HG02973 (cell line): ENCODE measurements around the gene HYOU1.
"Not testable (repeated sequence)": the region's sequence is repeated elsewhere in the genome, so short reads cannot be mapped to it uniquely, and the experiment has no call there.

Source experiments
- ATAC-seq: cut with Tn5 transposase; IDR thresholded peaks from one replicate; pipeline ENCODE4 v1.9.1; 2021; ENCODE audit warnings: moderate library complexity; ENCODE audit not compliant: unreplicated experiment

HYOU1 gene

DNA sequence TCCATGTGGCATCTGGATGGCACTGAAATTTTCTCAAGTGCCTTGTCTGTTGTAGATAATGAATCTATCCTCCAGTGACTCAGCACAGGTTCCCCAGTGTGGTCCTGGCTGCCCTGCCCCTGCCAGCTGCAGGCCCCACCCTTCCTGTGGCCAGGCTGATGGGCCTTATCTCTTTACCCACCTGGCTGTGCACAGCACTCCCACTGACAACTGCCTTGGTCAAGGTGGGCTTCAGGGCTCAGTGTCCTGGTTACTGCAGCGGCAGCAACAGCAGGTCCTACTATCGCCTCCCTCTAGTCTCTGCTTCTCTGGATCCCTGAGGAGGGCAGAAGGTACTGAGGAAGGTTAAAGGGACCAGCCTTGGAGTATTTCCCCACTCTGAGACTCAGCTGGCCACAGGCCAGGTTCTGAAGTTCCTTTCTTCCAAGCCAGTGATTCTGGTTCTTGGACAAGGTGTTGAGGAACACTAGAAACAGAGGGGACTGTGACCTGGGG is 30.8 kb upstream of the HYOU1 start:
- no peak for ATAC-seq

DNA sequence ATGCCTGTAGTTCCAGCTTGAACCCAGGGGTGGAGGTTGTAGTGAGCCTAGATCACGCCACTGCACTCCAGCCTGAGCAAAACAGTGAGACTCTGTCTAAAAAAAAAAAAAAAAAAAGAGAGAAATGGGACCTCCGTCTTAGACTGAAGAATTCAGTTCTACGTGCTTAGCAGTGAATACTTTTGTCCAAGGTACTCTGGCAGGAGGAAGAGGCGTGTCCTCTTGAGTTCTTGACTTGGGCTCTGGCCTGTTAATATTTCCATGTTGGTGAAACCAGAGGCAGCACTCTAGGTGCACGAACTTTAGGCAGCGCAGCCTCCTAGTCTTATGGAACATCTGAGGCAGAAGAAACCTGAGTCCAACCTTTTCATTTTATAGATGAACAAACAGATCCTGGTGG is 30.1 kb upstream of the HYOU1 start:
- no peak for ATAC-seq

DNA sequence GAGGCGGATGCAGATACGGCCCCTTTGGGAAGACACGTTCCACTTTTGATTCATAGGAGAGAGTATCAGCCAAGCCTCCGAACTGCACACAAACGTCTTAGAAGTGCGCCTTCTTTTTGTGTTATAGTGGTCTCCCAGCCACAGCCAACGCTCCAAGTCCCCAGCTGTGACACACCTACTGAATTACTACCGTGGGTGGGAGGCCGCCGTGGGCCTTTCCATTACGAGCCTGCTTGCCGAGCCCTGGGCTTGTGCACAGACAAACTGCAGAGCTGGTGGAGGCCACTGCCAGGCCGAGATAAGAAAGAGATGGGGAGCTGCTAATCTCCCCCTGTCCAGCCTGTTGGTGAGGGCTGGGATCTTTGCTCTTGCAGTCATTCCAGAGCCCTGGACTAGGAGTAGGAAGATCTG is 28.4 kb upstream of the HYOU1 start:
- no peak for ATAC-seq

DNA sequence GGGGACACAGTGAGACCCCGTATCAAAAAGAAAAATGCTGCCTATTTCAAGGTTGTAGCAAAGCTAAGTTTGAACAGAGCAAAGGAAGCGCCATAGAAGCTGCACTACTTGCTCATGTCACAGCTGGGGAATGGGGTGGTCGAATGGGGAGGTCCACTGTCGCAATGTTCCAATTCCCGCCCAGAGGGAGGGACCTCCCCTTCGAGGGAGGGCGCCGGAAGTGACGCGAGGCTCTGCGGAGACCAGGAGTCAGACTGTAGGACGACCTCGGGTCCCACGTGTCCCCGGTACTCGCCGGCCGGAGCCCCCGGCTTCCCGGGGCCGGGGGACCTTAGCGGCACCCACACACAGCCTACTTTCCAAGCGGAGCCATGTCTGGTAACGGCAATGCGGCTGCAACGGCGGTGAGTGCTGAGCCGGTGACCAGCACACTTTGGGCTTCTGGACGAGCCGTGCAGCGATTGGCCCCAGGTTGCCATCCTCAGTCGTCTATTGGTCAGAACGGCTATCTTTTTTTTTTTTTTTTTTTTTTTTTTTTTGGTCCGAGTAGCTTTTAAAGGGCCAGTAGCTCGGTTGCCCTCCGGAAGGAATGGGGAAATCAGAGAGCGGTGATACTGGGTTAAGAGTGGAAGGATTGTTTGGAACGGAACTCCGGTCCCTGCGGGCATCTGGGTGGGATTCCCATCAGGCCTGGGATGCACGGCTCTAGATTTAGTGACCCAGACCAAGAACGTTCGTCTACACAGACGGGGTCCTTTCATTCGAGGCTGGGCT is 27.8 kb upstream of the HYOU1 start, which contains the start of gene HMBS:
HMBS (plus strand) TSS at position 219 of the 774 bp plus-strand sequence; CDS start at position 372, 153 bp downstream.
- ATAC-seq, result peak; percentile 80

DNA sequence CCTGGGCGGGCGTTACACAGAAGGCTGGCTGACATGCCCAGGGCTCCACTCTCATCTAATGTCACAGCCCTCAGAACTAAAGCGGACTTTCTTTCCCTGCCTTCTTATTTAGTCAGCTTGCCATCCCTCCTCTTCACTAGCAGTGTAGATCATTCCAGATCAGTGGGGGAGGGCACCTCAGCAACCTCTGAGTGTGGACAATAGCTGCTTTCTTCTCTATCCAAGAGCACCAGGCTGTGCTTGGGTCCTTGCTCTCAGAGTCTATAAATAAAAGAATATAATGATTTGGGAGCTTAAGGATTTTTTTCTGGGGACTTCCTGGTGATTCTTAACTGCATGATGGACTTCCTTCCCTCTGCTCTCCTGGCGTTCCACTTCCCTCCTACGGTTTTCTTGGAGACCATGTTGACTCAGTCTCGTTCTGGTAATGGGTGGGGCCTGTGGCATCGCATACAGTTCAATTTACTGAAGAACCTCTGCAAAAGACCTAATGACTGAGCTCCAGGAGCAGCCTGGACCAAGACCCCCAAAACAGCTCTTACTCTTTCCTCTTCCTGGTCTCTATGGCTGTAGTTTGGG is 24.8 kb upstream of the HYOU1 start:
- no peak for ATAC-seq

DNA sequence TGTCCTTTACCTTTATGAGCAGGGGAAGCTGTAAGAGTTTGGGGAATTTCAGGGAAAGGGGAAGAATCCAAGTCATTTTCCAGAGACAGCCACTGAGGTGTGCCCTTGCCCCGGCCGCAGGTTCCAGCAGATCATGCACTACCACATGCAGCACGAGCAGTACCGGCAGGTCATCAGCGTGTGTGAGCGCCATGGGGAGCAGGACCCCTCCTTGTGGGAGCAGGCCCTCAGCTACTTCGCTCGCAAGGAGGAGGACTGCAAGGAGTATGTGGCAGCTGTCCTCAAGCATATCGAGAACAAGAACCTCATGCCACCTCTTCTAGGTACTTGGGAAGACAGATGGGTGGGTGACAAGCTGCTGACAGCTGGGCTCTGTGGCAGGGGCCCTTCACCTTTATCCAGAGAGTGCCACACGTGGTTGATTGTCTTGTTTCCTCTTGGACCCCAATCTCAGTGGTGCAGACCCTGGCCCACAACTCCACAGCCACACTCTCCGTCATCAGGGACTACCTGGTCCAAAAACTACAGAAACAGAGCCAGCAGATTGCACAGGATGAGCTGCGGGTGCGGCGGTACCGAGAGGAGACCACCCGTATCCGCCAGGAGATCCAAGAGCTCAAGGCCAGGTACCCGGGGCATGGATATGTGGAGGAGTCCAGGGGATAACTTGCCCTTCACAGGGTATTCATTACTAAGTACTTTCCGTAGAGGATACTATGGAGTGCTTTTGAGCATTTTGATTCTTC is 21.8 kb upstream of the HYOU1 start:
- ATAC-seq, result no peak

DNA sequence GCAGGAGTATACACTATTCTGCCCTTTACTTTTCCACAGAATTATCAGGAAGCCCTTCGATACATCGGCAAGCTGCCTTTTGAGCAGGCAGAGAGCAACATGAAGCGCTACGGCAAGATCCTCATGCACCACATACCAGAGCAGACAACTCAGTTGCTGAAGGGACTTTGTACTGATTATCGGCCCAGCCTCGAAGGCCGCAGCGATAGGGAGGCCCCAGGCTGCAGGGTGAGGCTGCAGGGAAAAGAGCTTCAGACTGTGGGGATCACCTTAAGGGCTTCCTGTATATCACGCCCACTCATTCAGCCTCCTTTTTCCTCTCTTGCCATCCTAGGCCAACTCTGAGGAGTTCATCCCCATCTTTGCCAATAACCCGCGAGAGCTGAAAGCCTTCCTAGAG is 20.8 kb upstream of the HYOU1 start:
- ATAC-seq, result no peak

DNA sequence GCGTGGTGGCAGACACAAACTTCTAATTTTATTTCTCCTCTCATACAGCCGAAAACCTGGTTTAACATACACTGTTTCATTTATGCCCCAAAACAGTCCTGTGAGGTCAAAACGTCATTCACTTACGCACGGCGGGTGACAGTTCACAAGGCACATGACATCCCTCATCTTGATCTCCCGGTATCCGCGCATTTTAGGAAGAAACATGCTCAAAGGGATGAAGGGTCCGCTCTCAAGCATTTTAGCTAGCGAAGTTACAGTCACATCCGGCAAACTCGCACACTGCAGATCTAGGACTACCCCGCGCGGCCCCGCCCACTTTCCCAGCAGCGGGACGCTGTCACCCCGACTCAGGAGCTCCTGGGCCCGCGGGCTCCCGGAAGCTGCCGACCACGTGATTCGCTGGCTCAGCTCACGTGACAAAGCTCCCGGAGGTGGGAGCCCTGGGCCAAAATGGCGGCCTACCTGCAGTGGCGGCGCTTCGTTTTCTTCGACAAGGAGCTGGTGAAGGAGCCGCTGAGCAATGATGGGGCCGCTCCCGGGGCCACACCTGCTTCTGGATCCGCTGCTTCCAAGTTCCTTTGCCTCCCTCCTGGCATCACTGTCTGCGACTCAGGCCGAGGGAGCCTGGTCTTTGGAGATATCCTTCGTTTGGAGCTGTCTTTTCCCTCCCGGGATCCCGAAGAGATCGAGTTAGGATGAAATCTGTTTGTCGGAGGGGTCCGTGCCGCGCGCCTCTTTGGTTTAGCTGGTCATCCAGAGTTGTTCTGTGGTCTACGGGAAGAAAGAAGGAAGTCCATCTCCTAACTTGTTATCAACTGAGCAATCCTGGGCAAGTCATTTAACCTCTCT is 10.6 kb upstream of the HYOU1 start, which contains the start of gene VPS11:
VPS11 (plus strand) TSS at position 448 of the 852 bp plus-strand sequence; CDS start at position 454, 6 bp downstream.
- ATAC-seq, result peak; percentile 86

DNA sequence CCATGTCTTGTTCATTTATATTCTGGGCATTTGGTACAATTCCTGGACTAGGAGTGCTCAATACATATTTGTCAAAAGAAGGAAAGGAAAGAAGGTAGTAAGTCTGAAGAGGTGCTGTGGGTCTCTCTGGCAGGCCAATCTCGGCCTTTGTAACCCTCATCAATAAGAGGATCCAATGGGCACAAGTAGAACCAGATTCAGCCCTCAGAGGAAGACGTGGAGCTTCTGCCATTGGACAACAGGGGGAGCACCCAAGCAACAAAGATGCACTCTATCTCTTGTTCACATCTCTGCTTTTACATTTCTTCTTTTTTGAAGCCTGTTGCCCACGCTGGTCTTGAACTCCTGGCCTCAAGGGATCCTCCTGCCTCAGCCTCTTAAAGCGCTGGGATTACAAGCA is 8.4 kb upstream of the HYOU1 start:
- ATAC-seq, result no peak

DNA sequence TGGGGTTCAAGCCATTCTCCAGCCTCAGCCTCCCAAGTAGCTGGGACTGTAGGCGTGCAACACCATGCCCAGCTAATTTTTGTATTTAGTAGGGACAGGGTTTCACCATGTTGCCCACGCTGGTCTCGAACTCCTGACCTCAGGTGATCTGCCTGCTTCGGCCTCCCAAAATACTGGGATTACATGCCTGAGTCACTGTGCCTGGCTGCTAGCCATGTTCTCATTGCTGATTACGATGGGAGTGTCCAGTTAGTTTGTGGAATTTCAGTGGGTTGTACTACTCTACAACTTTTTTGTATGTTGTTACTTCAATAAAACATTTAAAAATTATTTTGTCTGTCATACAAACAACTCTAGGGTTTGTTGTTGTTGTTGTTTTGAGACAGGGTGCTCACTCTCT is 5.8 kb upstream of the HYOU1 start:
- no peak for ATAC-seq

DNA sequence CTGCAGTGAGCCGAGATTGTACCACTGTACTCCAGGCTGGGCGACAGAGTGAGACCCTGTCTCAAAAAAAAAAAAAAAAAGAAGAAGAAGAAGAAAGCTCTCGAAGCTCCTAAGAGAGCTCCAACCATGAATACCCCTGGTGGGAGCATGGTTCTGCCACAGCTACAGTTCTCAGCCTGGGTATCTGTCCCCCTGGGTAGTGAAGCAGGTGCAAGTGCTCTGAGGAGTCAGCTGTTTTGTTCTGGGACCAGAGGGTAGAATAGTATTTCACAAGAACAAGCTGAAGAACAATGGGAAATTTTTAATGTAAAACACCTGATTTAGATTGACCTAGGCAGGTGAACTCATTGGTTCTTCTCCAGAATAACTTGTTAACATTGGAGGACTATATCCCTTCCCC is 4.3 kb upstream of the HYOU1 start:
- ATAC-seq, result no peak

DNA sequence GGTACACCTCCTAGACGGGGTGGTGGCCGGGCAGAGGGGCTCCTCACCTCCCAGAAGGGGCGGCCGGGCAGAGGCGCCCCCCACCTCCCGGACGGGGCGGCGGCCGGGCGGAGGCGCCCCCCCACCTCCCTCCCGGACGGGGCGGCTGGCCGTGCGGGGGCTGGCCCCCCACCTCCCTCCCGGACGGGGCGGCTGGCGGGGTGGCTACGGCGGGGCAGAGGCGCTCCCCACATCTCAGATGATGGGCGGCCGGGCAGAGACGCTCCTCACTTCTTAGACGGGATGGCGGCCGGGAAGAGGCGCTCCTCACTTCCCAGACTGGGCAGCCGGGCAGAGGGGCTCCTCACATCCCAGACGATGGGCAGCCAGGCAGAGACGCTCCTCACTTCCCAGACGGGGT is 2.1 kb upstream of the HYOU1 start:
- ATAC-seq, result not testable (repeated sequence)

DNA sequence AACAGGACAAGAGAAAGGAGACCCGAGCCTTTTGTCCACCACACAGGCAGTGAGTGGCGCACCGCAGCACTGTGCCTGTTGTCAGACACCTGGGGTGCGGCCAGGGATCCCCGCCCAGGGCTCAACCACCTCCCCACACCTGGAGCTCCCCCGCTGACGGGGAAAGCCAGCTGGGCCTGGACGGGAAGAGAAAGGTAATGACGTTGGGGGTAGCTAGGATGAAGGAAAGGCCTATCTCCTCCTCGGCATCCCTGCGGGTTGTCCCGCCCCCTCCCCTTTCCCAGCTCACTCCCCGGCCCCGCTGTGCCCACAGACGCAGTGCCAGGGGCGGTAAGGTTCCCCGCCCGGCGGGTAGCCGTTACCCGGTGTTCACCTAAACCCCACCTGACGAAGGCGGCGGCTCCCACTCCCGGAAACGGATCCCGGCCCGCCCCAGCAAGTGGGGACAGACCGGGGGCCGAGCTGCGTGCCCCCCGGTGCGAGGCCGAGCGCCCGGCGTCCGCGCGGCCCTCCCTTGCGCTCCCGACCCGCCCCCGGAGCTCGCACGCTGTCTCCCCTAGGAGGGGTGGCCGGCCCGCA is 495 bp downstream of the HYOU1 start:
- ATAC-seq, result no peak

DNA sequence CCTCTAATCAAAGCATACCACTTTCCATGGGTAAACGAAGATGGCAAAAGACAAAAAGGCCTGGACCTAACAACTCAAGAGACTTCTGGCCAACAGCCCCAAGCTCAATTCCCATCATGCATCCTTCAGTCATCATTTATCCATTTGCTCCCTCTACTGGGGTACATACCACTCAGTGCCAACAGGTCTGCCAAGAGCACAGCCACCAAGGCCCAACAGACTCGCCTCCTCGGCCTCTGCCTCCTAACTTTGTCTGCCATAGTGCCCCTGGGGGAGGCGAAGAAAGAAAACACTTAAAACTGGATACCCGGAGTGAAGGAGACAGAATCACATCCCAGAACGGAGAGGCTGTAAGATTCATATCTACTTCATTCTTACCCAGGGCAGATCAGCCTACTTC is 1.1 kb downstream of the HYOU1 start:
- no peak for ATAC-seq

DNA sequence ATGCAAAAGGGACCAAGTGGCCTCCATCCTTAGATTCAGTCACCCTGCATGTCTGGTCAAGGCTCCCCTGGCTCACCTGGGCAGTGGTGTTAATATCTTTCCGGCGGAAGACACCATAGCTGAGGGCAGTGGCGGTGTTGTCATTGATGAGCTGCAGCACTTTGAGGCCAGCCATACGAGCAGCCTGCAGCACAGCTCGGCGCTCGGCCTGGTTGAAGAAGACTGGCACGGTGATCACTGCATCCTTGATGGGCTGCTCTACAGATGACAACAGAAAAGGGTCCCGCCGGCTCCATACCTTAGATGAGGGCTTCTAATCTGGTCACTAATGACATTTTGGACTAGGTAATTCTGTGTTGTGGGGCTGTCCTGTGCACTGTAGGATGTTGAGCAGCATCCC is 2.6 kb downstream of the HYOU1 start:
- ATAC-seq, result no peak

DNA sequence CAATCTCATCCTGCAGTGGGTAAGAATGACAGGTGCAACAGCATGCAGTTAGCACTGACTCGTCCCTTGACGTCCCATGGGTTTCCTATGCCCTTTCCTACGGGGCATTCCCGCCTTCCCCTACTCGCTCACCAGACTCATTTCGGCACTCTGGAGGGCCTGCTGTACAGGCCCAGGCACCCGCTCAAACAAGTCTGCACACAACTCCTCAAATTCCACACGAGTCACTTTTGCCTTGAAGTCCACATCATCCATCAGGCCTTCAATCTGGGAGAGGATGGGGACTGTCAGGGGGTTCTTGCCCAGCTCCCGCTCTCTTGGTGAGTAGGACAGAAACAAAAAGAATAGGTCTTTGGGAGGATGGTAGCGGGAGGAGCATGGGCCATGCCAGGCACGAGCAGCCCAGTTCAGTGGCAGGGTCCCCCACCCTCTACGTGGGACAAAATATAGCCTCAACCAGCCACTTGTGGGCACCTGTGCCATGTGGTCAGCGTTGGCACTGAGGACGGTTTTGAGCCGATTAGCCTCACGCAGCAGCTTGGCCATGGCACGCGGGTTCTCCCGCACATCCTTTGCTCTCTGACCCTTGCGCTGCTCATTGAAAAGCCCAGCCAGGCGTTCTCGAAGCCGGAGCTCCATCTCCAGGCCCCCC is 4.7 kb downstream of the HYOU1 start:
- ATAC-seq, result no peak

DNA sequence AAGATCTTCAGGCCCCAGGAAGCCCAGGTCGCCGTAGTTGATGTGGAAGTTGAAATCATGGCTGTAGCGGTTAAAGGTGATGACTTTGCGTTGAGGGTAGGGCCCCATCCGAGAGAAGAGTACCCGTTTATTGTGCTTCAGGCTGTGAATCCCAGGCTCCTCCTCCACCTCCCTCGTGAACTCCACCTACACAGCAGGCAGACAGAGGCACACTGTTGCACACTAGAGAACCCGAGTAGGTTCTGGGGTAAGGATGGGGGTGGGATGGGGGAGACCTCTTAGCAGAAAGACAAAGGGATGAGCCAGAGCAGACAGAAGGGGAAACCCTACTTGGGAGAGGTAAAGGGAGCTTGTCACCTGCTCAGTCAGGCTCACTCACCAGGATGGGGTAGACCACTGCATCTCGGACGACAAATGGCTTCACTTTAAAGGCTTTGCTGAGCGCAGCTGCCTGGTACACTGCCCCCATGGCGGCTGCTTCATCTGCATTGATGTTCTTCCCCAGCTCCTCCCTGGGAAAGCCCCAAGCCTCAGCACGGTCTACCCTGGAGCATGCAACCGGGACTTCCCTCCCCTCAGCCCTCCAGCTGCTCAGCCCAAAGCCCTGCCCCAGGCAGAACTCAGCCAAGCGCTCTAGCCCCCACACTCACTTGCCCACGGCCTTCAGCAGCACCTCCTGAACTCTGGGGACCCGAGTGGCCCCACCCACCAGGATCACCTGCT is 5.4 kb downstream of the HYOU1 start:
- ATAC-seq, result no peak

DNA sequence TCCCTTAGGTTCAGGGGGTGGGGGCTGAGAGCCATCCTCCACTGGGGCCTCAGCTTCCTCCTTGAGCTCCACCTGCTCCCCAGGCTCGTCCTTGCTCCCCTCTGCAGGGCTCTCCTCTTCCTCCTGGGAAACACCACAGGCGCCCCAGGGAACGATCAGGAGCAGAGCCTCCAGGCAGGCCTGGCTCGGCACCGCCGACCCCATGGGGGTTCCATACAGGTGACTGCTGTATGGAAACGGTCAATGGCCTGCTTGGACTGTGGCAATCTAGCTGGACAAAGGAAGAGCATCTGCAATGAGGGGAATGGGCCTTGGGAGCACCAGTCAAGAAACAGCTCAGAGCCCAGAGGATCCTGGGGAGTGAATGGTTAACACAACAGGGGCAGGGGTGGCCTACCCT is 7.9 kb downstream of the HYOU1 start:
- no peak for ATAC-seq

DNA sequence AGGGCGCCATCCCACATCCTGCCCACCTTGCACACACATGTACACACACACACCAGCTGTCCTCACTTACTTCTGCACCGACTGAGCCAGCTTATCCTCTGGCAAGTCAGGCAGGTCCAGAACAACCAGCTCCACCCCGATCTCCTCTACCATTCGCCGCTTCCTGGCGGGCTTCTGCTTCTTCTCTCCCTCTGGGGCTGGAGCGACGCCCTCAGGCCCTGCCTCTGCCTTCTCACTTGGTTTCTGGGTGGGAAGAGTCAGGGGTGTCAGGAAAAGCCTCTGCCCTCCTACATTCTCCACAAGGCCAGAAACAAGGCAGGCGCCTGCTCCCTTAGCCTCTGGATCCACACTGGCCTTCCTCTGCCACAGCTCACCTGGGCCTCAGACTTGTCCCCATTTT is 8.4 kb downstream of the HYOU1 start:
- ATAC-seq, result no peak
